ENCODE measurements around the gene ZNF611. TPM values are rescaled to one million over a fixed set of nuclear protein-coding genes. Genes with fewer than 3 reads are reported as not detected.
A peak's percentile ranks its signal among the peaks of the same experiment; 100 is the strongest.

The ZNF611 gene
- total RNA-seq, 1 experiment from 2014 or later: 25.5 TPM

DNA sequence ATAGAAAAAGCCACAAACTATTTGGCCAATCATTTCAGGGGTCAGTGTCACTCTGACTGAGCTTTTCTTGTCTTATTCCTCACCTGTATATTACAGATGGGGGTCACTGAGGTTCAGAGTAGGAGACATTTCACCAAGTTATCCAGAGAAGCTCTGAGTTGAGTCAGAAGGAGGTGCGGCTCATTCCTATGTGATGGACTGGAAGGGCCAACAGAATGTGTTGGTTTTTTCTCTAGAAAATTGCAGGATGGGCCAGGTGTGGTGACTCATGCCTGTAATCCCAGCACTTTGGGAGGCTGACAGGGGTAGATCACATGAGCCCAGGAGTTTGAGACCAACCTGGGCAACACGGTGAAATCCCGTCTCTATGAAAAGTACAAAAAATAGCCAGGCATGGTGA, 72.2 kb downstream of the ZNF611 start:
- H3K4me2 ChIP-seq: no peak overlapping the region
- DNase-seq: peak; percentile 49 to 73
- H3F3A ChIP-seq (ENCODE audit: insufficient read depth, low read depth): peaks cover 6% of the 10 kb centered on the region; the same call in 1 of the 2 replicates
- H3K27me3 ChIP-seq (ENCODE audit: insufficient read depth, low read depth): no peaks in the 10 kb centered on the region
- peaks cover 13% of the 10 kb centered on the region for H3K4me1 ChIP-seq (replicated peaks; ENCODE audit: insufficient read depth)
- H2AFZ ChIP-seq: no peak overlapping the region
- no peaks in the 10 kb centered on the region for H3K9me2 ChIP-seq (ENCODE audit: insufficient read depth)
- H3K36me3 ChIP-seq (ENCODE audit: low read depth): peaks cover 22% of the 10 kb centered on the region
- H3K79me2 ChIP-seq (ENCODE audit: low read depth): no peaks in the 10 kb centered on the region
- POLR2A ChIA-PET (ENCODE audit: unreplicated experiment): no interaction called here
- 0 out of 2 replicates have a peak overlapping the region, but pooled peaks have one; percentile 21 for H3K27ac ChIP-seq
- no peak overlapping the region for H3K4me3 ChIP-seq
- BruUV-seq (replicated peaks): no TSS peak
- intact Hi-C loops (cut with micrococcal nuclease; ENCODE audit: unreplicated experiment): no loop called here
- CTCF ChIA-PET: no interaction called here
- TF ChIP-seq CTCF (conservative IDR thresholded peaks at IDR 0.05) (no peak), EZH2 (IDR thresholded peaks at IDR 0.05; ENCODE audit: low read depth) (no peak)
- H4K20me1 ChIP-seq (ENCODE audit: insufficient read depth): no peaks in the 10 kb centered on the region
- H3K9me3 ChIP-seq (ENCODE audit: insufficient read depth, low read depth): peaks cover 7% of the 10 kb centered on the region

DNA sequence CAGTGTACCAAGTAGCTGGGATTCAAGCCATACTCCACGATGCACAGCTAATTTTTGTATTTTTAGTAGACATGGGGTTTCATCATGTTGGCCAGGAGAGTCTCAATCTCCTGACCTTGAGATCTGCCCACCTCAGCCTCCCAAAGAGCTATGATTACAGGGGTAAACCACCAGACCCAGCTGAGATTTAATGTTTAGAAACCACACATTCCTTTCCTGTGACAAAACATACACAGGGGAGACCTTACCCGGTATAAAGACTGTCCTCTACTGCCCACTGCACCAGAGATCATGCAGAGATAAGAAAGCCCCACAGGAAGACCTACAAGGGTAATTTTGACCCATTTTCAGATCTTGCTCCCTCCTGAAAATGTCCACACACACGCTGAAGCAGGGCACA, 73.9 kb downstream of the ZNF611 start:
- POLR2A ChIA-PET (ENCODE audit: unreplicated experiment): no interaction called here
- Histone ChIP-seq H3K27ac (no peak overlapping the region), H3K9me2 (ENCODE audit: insufficient read depth) (no peaks in the 10 kb centered on the region), H3K4me1 (replicated peaks; ENCODE audit: insufficient read depth) (peaks cover 13% of the 10 kb centered on the region), H3K27me3 (ENCODE audit: insufficient read depth, low read depth) (no peaks in the 10 kb centered on the region), H2AFZ (no peak overlapping the region), H3K79me2 (ENCODE audit: low read depth) (no peaks in the 10 kb centered on the region), H3F3A (ENCODE audit: insufficient read depth, low read depth) (peaks cover 6% of the 10 kb centered on the region; the same call in 1 of the 2 replicates), H3K36me3 (ENCODE audit: low read depth) (peaks cover 22% of the 10 kb centered on the region), H4K20me1 (ENCODE audit: insufficient read depth) (no peaks in the 10 kb centered on the region), H3K9me3 (ENCODE audit: insufficient read depth, low read depth) (peaks cover 7% of the 10 kb centered on the region), H3K4me2 (no peak overlapping the region), H3K4me3 (no peak overlapping the region)
- intact Hi-C loops (cut with micrococcal nuclease; ENCODE audit: unreplicated experiment): no loop called here
- DNase-seq: no peak
- CTCF ChIA-PET: no interaction called here
- TF ChIP-seq CTCF (conservative IDR thresholded peaks at IDR 0.05) (no peak), EZH2 (IDR thresholded peaks at IDR 0.05; ENCODE audit: low read depth) (no peak)
- no TSS peak for BruUV-seq (replicated peaks)

DNA sequence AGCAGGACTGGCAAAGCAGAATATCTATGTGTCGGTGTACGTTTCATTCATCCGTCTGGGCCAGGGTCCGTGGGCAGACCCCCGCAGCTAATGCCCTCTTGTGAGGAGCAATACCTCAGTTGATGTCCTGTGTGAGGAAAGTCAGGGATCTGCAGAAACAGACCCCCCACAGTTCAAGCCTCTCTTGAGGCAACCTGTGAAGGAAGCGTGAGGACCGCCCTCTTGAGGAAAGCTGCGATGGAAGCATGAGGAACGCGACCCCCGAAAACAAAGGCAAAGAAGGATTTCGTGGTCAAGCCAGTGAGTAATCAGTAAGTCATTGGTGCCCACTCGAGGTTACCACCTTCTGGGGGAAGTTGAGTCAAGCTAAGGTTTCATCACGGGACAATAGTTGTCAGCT, 75.8 kb downstream of the ZNF611 start:
- Histone ChIP-seq H3K27ac (no peak overlapping the region), H3K79me2 (ENCODE audit: low read depth) (no peaks in the 10 kb centered on the region), H3K27me3 (ENCODE audit: insufficient read depth, low read depth) (no peaks in the 10 kb centered on the region), H3K9me2 (ENCODE audit: insufficient read depth) (no peaks in the 10 kb centered on the region), H3K9me3 (ENCODE audit: insufficient read depth, low read depth) (no peaks in the 10 kb centered on the region; the same call in none of the 2 replicates), H4K20me1 (ENCODE audit: insufficient read depth) (no peaks in the 10 kb centered on the region), H3K4me3 (no peak overlapping the region), H3K4me2 (no peak overlapping the region), H3F3A (ENCODE audit: insufficient read depth, low read depth) (peaks cover 6% of the 10 kb centered on the region; the same call in 1 of the 2 replicates), H3K36me3 (ENCODE audit: low read depth) (peaks cover 34% of the 10 kb centered on the region), H3K4me1 (replicated peaks; ENCODE audit: insufficient read depth) (0 out of 2 replicates have a peak, but pooled peaks cover 3% of the 10 kb centered on the region), H2AFZ (no peak overlapping the region)
- intact Hi-C loops (cut with micrococcal nuclease; ENCODE audit: unreplicated experiment): no loop called here
- BruUV-seq (replicated peaks): no TSS peak
- no peak for DNase-seq
- POLR2A ChIA-PET (ENCODE audit: unreplicated experiment): no interaction called here
- TF ChIP-seq CTCF (conservative IDR thresholded peaks at IDR 0.05) (no peak), EZH2 (IDR thresholded peaks at IDR 0.05; ENCODE audit: low read depth) (no peak)
- CTCF ChIA-PET: interaction anchor here (0.6 kb wide), 1 partner anchor 41 kb away, joined by 7 read pairs; no protein-coding TSS in a partner anchor
